ENCODE data around the gene LENG8.
A peak's percentile ranks its signal among the peaks of the same experiment; 100 is the strongest.

The LENG8 gene

GRCh38 chr19:54448774-54449700 lies at the start of gene LENG8:
Gene LENG8, plus strand, starts transcription at chr19:54449199. Its CDS starts 2,146 bp downstream, at chr19:54451345.
- H3K27me3 ChIP-seq (ENCODE audit: control insufficient read depth, insufficient read depth, low read length): no peaks in the 10 kb centered on the region
- no peaks in the 10 kb centered on the region for H3K9me3 ChIP-seq (ENCODE audit: control insufficient read depth, insufficient read depth, low read length)
- H3K27ac ChIP-seq (ENCODE audit: low read depth, low read length): peak within 1 kb of the TSS; percentile 93
- H3K36me3 ChIP-seq (ENCODE audit: control insufficient read depth, insufficient read depth, low read length): peaks cover 47% of the 10 kb centered on the region
- peaks cover 4% of the 10 kb centered on the region; the same call in 1 of the 2 replicates for H3K4me1 ChIP-seq (ENCODE audit: control insufficient read depth, insufficient read depth, low read length)
- H3K9ac ChIP-seq (ENCODE audit: low read depth, low read length): peak within 1 kb of the TSS; percentile 80
- peak within 1 kb of the TSS; percentile 94 for H3K4me3 ChIP-seq (ENCODE audit: low read depth, low read length)

GRCh38 chr19:54400913-54401312 lies 48.1 kb upstream of the LENG8 start:
- Histone ChIP-seq H3K4me3 (ENCODE audit: low read depth, low read length) (no peak overlapping the region), H3K9me3 (ENCODE audit: control insufficient read depth, insufficient read depth, low read length) (no peaks in the 10 kb centered on the region), H3K27ac (ENCODE audit: low read depth, low read length) (no peak overlapping the region), H3K36me3 (ENCODE audit: control insufficient read depth, insufficient read depth, low read length) (no peaks in the 10 kb centered on the region), H3K27me3 (ENCODE audit: control insufficient read depth, insufficient read depth, low read length) (no peaks in the 10 kb centered on the region), H3K9ac (ENCODE audit: low read depth, low read length) (no peak overlapping the region), H3K4me1 (ENCODE audit: control insufficient read depth, insufficient read depth, low read length) (no peaks in the 10 kb centered on the region)

- no peak overlapping the region for H3K27ac ChIP-seq (ENCODE audit: low read depth, low read length)
- H3K9ac ChIP-seq (ENCODE audit: low read depth, low read length): no peak overlapping the region
- no peaks in the 10 kb centered on the region for H3K9me3 ChIP-seq (ENCODE audit: control insufficient read depth, insufficient read depth, low read length)
- no peak overlapping the region for H3K4me3 ChIP-seq (ENCODE audit: low read depth, low read length)
- H3K4me1 ChIP-seq (ENCODE audit: control insufficient read depth, insufficient read depth, low read length): no peaks in the 10 kb centered on the region
- no peaks in the 10 kb centered on the region for H3K27me3 ChIP-seq (ENCODE audit: control insufficient read depth, insufficient read depth, low read length)
- H3K36me3 ChIP-seq (ENCODE audit: control insufficient read depth, insufficient read depth, low read length): no peaks in the 10 kb centered on the region
Measured at GRCh38 chr19:54403054-54403453, 45.9 kb upstream of the LENG8 start.

GRCh38 chr19:54405628-54406027 lies 43.4 kb upstream of the LENG8 start:
- H3K9ac ChIP-seq (ENCODE audit: low read depth, low read length): no peak overlapping the region
- no peaks in the 10 kb centered on the region for H3K9me3 ChIP-seq (ENCODE audit: control insufficient read depth, insufficient read depth, low read length)
- H3K4me3 ChIP-seq (ENCODE audit: low read depth, low read length): no peak overlapping the region
- 0 out of 2 replicates have a peak, but pooled peaks cover under 1% of the 10 kb centered on the region for H3K4me1 ChIP-seq (ENCODE audit: control insufficient read depth, insufficient read depth, low read length)
- H3K36me3 ChIP-seq (ENCODE audit: control insufficient read depth, insufficient read depth, low read length): no peaks in the 10 kb centered on the region
- H3K27ac ChIP-seq (ENCODE audit: low read depth, low read length): no peak overlapping the region
- H3K27me3 ChIP-seq (ENCODE audit: control insufficient read depth, insufficient read depth, low read length): no peaks in the 10 kb centered on the region

GRCh38 chr19:54407780-54408179 lies 41.2 kb upstream of the LENG8 start:
- H3K9ac ChIP-seq (ENCODE audit: low read depth, low read length): no peak overlapping the region
- no peaks in the 10 kb centered on the region for H3K36me3 ChIP-seq (ENCODE audit: control insufficient read depth, insufficient read depth, low read length)
- 0 out of 2 replicates have a peak, but pooled peaks cover under 1% of the 10 kb centered on the region for H3K27me3 ChIP-seq (ENCODE audit: control insufficient read depth, insufficient read depth, low read length)
- H3K27ac ChIP-seq (ENCODE audit: low read depth, low read length): no peak overlapping the region
- H3K4me3 ChIP-seq (ENCODE audit: low read depth, low read length): no peak overlapping the region
- 0 out of 2 replicates have a peak, but pooled peaks cover 2% of the 10 kb centered on the region for H3K4me1 ChIP-seq (ENCODE audit: control insufficient read depth, insufficient read depth, low read length)
- H3K9me3 ChIP-seq (ENCODE audit: control insufficient read depth, insufficient read depth, low read length): no peaks in the 10 kb centered on the region

GRCh38 chr19:54408456-54409026 lies 40.5 kb upstream of the LENG8 start:
- Histone ChIP-seq H3K9ac (ENCODE audit: low read depth, low read length) (no peak overlapping the region), H3K4me3 (ENCODE audit: low read depth, low read length) (no peak overlapping the region), H3K9me3 (ENCODE audit: control insufficient read depth, insufficient read depth, low read length) (0 out of 2 replicates have a peak, but pooled peaks cover 3% of the 10 kb centered on the region), H3K27me3 (ENCODE audit: control insufficient read depth, insufficient read depth, low read length) (0 out of 2 replicates have a peak, but pooled peaks cover 6% of the 10 kb centered on the region), H3K36me3 (ENCODE audit: control insufficient read depth, insufficient read depth, low read length) (no peaks in the 10 kb centered on the region), H3K4me1 (ENCODE audit: control insufficient read depth, insufficient read depth, low read length) (0 out of 2 replicates have a peak, but pooled peaks cover 2% of the 10 kb centered on the region), H3K27ac (ENCODE audit: low read depth, low read length) (no peak overlapping the region)

- Histone ChIP-seq H3K9ac (ENCODE audit: low read depth, low read length) (no peak overlapping the region), H3K36me3 (ENCODE audit: control insufficient read depth, insufficient read depth, low read length) (no peaks in the 10 kb centered on the region), H3K27ac (ENCODE audit: low read depth, low read length) (no peak overlapping the region), H3K4me3 (ENCODE audit: low read depth, low read length) (no peak overlapping the region), H3K9me3 (ENCODE audit: control insufficient read depth, insufficient read depth, low read length) (peaks cover 8% of the 10 kb centered on the region), H3K27me3 (ENCODE audit: control insufficient read depth, insufficient read depth, low read length) (peaks cover 25% of the 10 kb centered on the region), H3K4me1 (ENCODE audit: control insufficient read depth, insufficient read depth, low read length) (0 out of 2 replicates have a peak, but pooled peaks cover 2% of the 10 kb centered on the region)
Measured at GRCh38 chr19:54411033-54411432, 38.0 kb upstream of the LENG8 start.

GRCh38 chr19:54412877-54413276 lies 36.1 kb upstream of the LENG8 start:
- Histone ChIP-seq H3K9ac (ENCODE audit: low read depth, low read length) (no peak overlapping the region), H3K4me3 (ENCODE audit: low read depth, low read length) (no peak overlapping the region), H3K27me3 (ENCODE audit: control insufficient read depth, insufficient read depth, low read length) (peaks cover 34% of the 10 kb centered on the region), H3K4me1 (ENCODE audit: control insufficient read depth, insufficient read depth, low read length) (peaks cover 4% of the 10 kb centered on the region; the same call in 1 of the 2 replicates), H3K9me3 (ENCODE audit: control insufficient read depth, insufficient read depth, low read length) (peaks cover 8% of the 10 kb centered on the region), H3K27ac (ENCODE audit: low read depth, low read length) (no peak overlapping the region), H3K36me3 (ENCODE audit: control insufficient read depth, insufficient read depth, low read length) (peaks cover 3% of the 10 kb centered on the region; the same call in 1 of the 2 replicates)

- Histone ChIP-seq H3K4me1 (ENCODE audit: control insufficient read depth, insufficient read depth, low read length) (peaks cover 13% of the 10 kb centered on the region; the same call in 1 of the 2 replicates), H3K36me3 (ENCODE audit: control insufficient read depth, insufficient read depth, low read length) (peaks cover 3% of the 10 kb centered on the region; the same call in 1 of the 2 replicates), H3K9ac (ENCODE audit: low read depth, low read length) (no peak overlapping the region), H3K9me3 (ENCODE audit: control insufficient read depth, insufficient read depth, low read length) (peaks cover 8% of the 10 kb centered on the region), H3K27ac (ENCODE audit: low read depth, low read length) (no peak overlapping the region), H3K27me3 (ENCODE audit: control insufficient read depth, insufficient read depth, low read length) (peaks cover 34% of the 10 kb centered on the region), H3K4me3 (ENCODE audit: low read depth, low read length) (no peak overlapping the region)
Measured at GRCh38 chr19:54414156-54414555, 34.8 kb upstream of the LENG8 start.

- peaks cover 3% of the 10 kb centered on the region; the same call in 1 of the 2 replicates for H3K36me3 ChIP-seq (ENCODE audit: control insufficient read depth, insufficient read depth, low read length)
- peak within 1 kb of the TSS; percentile 68 for H3K4me3 ChIP-seq (ENCODE audit: low read depth, low read length)
- H3K9me3 ChIP-seq (ENCODE audit: control insufficient read depth, insufficient read depth, low read length): peaks cover 8% of the 10 kb centered on the region
- H3K27ac ChIP-seq (ENCODE audit: low read depth, low read length): no peak within 1 kb of the TSS
- H3K27me3 ChIP-seq (ENCODE audit: control insufficient read depth, insufficient read depth, low read length): peaks cover 34% of the 10 kb centered on the region
- H3K4me1 ChIP-seq (ENCODE audit: control insufficient read depth, insufficient read depth, low read length): peaks cover 23% of the 10 kb centered on the region
- no peak within 1 kb of the TSS; the same call in 1 of the 2 replicates for H3K9ac ChIP-seq (ENCODE audit: low read depth, low read length)
Measured at GRCh38 chr19:54415208-54415900, 33.6 kb upstream of the LENG8 start, which contains the start of gene TTYH1. Gene TTYH1, plus strand, starts transcription at chr19:54415464. Its CDS starts 89 bp downstream, at chr19:54415553.
